ENCODE results near the gene ZCCHC3. TPM values are rescaled to one million over a fixed set of nuclear protein-coding genes. Genes with fewer than 3 reads are reported as not detected.
A peak's percentile ranks its signal among the peaks of the same experiment; 100 is the strongest.

The ZCCHC3 gene
- total and polyA plus RNA-seq, 2 experiments from 2014 or later, result 26.5 to 66.3 TPM

DNA sequence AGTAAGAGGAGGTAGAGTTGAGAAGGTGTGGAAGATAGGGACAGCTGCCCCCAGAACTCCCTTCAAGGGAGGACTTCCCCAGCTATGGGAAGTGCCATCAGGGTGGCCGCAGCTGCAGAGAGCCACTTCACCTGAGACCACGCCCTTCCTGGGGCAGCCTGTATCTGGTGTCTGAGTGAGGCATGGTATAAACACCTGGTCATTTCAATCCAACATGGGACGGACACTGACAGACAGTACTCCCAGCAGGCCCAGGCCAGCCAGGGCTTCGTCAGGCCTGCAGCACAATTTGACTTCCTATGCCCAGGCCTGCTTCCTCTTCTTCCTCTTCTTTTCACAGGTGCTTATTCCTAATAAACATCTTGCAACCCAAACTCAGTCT is 32.5 kb downstream of the ZCCHC3 start (continued):
- TF ChIP-seq, protein P1, sequence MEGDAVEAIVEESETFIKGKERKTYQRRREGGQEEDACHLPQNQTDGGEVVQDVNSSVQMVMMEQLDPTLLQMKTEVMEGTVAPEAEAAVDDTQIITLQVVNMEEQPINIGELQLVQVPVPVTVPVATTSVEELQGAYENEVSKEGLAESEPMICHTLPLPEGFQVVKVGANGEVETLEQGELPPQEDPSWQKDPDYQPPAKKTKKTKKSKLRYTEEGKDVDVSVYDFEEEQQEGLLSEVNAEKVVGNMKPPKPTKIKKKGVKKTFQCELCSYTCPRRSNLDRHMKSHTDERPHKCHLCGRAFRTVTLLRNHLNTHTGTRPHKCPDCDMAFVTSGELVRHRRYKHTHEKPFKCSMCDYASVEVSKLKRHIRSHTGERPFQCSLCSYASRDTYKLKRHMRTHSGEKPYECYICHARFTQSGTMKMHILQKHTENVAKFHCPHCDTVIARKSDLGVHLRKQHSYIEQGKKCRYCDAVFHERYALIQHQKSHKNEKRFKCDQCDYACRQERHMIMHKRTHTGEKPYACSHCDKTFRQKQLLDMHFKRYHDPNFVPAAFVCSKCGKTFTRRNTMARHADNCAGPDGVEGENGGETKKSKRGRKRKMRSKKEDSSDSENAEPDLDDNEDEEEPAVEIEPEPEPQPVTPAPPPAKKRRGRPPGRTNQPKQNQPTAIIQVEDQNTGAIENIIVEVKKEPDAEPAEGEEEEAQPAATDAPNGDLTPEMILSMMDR (conservative IDR thresholded peaks at IDR 0.05; ENCODE audit: low read depth in 2 of 2), result no peak
- TF ChIP-seq, protein P2, sequence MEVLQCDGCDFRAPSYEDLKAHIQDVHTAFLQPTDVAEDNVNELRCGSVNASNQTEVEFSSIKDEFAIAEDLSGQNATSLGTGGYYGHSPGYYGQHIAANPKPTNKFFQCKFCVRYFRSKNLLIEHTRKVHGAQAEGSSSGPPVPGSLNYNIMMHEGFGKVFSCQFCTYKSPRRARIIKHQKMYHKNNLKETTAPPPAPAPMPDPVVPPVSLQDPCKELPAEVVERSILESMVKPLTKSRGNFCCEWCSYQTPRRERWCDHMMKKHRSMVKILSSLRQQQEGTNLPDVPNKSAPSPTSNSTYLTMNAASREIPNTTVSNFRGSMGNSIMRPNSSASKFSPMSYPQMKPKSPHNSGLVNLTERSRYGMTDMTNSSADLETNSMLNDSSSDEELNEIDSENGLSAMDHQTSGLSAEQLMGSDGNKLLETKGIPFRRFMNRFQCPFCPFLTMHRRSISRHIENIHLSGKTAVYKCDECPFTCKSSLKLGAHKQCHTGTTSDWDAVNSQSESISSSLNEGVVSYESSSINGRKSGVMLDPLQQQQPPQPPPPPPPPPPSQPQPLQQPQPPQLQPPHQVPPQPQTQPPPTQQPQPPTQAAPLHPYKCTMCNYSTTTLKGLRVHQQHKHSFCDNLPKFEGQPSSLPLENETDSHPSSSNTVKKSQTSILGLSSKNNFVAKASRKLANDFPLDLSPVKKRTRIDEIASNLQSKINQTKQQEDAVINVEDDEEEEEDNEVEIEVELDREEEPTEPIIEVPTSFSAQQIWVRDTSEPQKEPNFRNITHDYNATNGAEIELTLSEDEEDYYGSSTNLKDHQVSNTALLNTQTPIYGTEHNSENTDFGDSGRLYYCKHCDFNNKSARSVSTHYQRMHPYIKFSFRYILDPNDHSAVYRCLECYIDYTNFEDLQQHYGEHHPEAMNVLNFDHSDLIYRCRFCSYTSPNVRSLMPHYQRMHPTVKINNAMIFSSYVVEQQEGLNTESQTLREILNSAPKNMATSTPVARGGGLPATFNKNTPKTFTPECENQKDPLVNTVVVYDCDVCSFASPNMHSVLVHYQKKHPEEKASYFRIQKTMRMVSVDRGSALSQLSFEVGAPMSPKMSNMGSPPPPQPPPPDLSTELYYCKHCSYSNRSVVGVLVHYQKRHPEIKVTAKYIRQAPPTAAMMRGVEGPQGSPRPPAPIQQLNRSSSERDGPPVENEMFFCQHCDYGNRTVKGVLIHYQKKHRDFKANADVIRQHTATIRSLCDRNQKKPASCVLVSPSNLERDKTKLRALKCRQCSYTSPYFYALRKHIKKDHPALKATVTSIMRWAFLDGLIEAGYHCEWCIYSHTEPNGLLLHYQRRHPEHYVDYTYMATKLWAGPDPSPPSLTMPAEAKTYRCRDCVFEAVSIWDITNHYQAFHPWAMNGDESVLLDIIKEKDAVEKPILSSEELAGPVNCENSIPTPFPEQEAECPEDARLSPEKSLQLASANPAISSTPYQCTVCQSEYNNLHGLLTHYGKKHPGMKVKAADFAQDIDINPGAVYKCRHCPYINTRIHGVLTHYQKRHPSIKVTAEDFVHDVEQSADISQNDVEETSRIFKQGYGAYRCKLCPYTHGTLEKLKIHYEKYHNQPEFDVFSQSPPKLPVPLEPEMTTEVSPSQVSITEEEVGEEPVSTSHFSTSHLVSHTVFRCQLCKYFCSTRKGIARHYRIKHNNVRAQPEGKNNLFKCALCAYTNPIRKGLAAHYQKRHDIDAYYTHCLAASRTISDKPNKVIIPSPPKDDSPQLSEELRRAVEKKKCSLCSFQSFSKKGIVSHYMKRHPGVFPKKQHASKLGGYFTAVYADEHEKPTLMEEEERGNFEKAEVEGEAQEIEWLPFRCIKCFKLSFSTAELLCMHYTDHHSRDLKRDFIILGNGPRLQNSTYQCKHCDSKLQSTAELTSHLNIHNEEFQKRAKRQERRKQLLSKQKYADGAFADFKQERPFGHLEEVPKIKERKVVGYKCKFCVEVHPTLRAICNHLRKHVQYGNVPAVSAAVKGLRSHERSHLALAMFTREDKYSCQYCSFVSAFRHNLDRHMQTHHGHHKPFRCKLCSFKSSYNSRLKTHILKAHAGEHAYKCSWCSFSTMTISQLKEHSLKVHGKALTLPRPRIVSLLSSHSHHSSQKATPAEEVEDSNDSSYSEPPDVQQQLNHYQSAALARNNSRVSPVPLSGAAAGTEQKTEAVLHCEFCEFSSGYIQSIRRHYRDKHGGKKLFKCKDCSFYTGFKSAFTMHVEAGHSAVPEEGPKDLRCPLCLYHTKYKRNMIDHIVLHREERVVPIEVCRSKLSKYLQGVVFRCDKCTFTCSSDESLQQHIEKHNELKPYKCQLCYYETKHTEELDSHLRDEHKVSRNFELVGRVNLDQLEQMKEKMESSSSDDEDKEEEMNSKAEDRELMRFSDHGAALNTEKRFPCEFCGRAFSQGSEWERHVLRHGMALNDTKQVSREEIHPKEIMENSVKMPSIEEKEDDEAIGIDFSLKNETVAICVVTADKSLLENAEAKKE (CRISPR knock-in tag; IDR thresholded peaks at IDR 0.05), result no peak
- TF ChIP-seq STAT1 (IDR thresholded peaks at IDR 0.05; ENCODE audit: unreplicated experiment), result no peak

DNA sequence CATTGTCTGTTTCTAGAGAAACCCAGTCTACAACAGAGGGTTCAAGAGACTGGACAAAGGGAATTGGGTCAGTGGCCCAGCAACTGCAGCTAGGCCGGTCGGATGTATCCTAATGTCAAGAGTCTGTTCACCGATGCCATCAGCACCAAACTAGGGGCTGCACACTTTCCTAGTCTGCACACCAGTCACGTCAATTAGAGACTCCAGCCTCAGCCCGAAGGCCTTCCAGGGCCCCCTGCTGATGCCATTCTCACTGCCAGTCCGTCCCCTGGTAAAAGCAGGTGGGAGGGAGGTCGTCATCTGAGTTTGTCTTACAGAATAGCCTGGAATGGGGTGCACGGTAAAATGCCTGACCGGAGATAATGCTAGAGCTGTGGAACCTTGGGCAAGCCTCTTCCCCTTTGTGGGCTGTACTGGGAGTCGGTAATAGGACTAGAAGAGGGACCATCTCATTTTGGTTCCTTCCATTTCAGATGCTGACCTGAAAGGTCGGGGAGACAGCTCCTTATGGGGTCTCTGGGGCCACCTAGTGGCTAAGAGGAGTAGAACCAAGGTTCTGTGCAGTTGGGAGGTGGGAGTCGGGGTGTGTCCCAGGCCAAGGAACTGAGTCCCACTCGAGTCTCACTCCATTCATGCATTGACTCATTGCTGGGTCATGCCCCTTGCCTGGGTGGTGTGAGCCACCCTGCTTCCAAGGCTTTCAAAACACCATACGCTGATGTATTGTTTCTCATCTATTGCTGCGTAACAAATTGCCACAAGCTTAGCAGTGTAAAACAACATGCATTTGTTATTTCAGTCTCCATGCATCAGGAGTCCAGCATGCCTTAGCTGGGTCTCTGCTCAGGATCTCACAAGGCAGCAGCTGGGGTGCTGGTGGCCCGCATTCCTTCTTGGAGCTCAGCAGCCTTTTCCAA is 33.1 kb downstream of the ZCCHC3 start:
- TF ChIP-seq, protein P1 (conservative IDR thresholded peaks at IDR 0.05; ENCODE audit: low read depth in 2 of 2), result peak; percentile 90 to 94
- TF ChIP-seq, protein P3, sequence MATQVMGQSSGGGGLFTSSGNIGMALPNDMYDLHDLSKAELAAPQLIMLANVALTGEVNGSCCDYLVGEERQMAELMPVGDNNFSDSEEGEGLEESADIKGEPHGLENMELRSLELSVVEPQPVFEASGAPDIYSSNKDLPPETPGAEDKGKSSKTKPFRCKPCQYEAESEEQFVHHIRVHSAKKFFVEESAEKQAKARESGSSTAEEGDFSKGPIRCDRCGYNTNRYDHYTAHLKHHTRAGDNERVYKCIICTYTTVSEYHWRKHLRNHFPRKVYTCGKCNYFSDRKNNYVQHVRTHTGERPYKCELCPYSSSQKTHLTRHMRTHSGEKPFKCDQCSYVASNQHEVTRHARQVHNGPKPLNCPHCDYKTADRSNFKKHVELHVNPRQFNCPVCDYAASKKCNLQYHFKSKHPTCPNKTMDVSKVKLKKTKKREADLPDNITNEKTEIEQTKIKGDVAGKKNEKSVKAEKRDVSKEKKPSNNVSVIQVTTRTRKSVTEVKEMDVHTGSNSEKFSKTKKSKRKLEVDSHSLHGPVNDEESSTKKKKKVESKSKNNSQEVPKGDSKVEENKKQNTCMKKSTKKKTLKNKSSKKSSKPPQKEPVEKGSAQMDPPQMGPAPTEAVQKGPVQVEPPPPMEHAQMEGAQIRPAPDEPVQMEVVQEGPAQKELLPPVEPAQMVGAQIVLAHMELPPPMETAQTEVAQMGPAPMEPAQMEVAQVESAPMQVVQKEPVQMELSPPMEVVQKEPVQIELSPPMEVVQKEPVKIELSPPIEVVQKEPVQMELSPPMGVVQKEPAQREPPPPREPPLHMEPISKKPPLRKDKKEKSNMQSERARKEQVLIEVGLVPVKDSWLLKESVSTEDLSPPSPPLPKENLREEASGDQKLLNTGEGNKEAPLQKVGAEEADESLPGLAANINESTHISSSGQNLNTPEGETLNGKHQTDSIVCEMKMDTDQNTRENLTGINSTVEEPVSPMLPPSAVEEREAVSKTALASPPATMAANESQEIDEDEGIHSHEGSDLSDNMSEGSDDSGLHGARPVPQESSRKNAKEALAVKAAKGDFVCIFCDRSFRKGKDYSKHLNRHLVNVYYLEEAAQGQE (IDR thresholded peaks at IDR 0.05; ENCODE audit: unreplicated experiment), result no peak
- TF ChIP-seq CREB1 (CRISPR knock-in tag; IDR thresholded peaks at IDR 0.05; ENCODE audit: low read depth), result 0 out of 2 replicates have a peak, but pooled peaks have one; percentile 6
- H3K9me2 ChIP-seq (ENCODE audit: insufficient read depth), result no peaks in the 10 kb centered on the region
- H3K36me3 ChIP-seq (ENCODE audit: insufficient read depth), result no peaks in the 10 kb centered on the region
- H3K36me3 Mint-ChIP-seq (ENCODE audit: low read depth), result peaks cover 29% of the 10 kb centered on the region
- peaks cover 31% of the 10 kb centered on the region for H4K20me1 ChIP-seq (replicated peaks; ENCODE audit: insufficient read depth)
- ATAC-seq (peak; percentile 42), DNase-seq (ENCODE audit: low spot score) (peak; percentile 91)
- H2AFZ ChIP-seq, result no peak overlapping the region
- H3K4me1 ChIP-seq (ENCODE audit: insufficient read depth), result peaks cover 31% of the 10 kb centered on the region
- H3K4me1 Mint-ChIP-seq, result peaks cover 30% of the 10 kb centered on the region
- H3K27ac ChIP-seq (ENCODE audit: low read depth), result no peak overlapping the region
- H3F3A ChIP-seq (replicated peaks; ENCODE audit: low read depth), result peaks cover 12% of the 10 kb centered on the region
- no peaks in the 10 kb centered on the region for H3K27me3 Mint-ChIP-seq (ENCODE audit: insufficient read depth, low read depth, poor library complexity)
- H3K4me3 Mint-ChIP-seq, result peak overlapping the region; percentile 19; the same call in 1 of the 3 replicates
- peaks cover 37% of the 10 kb centered on the region for H3K79me2 ChIP-seq (replicated peaks; ENCODE audit: insufficient read depth)
- H3K27ac Mint-ChIP-seq, result no peak overlapping the region
- H3K4me3 ChIP-seq, result peak overlapping the region; percentile 8; the same call in 1 of the 2 replicates
- peak overlapping the region; percentile 100 for H3K4me2 ChIP-seq
- H3K27me3 ChIP-seq (ENCODE audit: insufficient read depth), result no peaks in the 10 kb centered on the region
- H3K9me3 Mint-ChIP-seq, result no peaks in the 10 kb centered on the region

Data from GM23338 (cell line).